DOHH2 (cell line): ENCODE results near the gene KCNC1.

Experiments used
- H3F3A ChIP-seq: fragments of 200-600 bp; sonication (generic), shearing (Covaris generic); 2 replicates; pipeline ENCODE4 v1.6.0; 2016; ENCODE audit warnings: antibody characterized with exemption, mild to moderate bottlenecking; ENCODE audit not compliant: control insufficient read depth, insufficient read depth
- H3K27ac ChIP-seq: fragments of 200-600 bp; sonication (generic); 2 replicates; pipeline ENCODE4 v1.5.1; 2014; ENCODE audit warnings: low read depth, mild to moderate bottlenecking, low read length, moderate library complexity
- H3K27me3 ChIP-seq: fragments of 200-600 bp; sonication (generic); 2 replicates; pipeline ENCODE4 v1.6.1; 2014; ENCODE audit warnings: mild to moderate bottlenecking, low read length, mixed read lengths; ENCODE audit not compliant: control insufficient read depth
- H3K36me3 ChIP-seq: fragments of 200-600 bp; sonication (generic); 2 replicates; pipeline ENCODE4 v1.6.1; 2014; ENCODE audit warnings: mild to moderate bottlenecking, low read length, moderate library complexity, mixed read lengths; ENCODE audit not compliant: control insufficient read depth
- H3K4me1 ChIP-seq: fragments of 200-600 bp; sonication (generic); 2 replicates; pipeline ENCODE4 v1.6.1; 2014; ENCODE audit warnings: mild to moderate bottlenecking, low read length, mixed read lengths; ENCODE audit not compliant: control insufficient read depth
- H3K4me2 ChIP-seq: fragments of 200-600 bp; sonication (generic); 2 replicates; pipeline ENCODE4 v1.6.0; 2014; ENCODE audit warnings: mild to moderate bottlenecking, low read length, moderate library complexity
- H3K4me3 ChIP-seq: fragments of 200-600 bp; sonication (generic); 2 replicates; pipeline ENCODE4 v1.5.1; 2014; ENCODE audit warnings: mild to moderate bottlenecking, low read length, mixed read lengths
- H3K79me2 ChIP-seq: fragments of 200-600 bp; sonication (generic); 2 replicates; pipeline ENCODE4 v1.6.1; 2014; ENCODE audit warnings: mild to moderate bottlenecking, low read length, mixed read lengths; ENCODE audit not compliant: control insufficient read depth
- H3K9me2 ChIP-seq: fragments of 200-600 bp; sonication (generic); replicated peaks from 2 replicates; pipeline ENCODE4 v1.6.1; 2014; ENCODE audit warnings: mild to moderate bottlenecking, low read length, mixed read lengths; ENCODE audit not compliant: control insufficient read depth
- H3K9me3 ChIP-seq: fragments of 200-600 bp; sonication (generic); 2 replicates; pipeline ENCODE4 v1.6.1; 2014; ENCODE audit warnings: antibody characterized with exemption, low read length, mixed read lengths; ENCODE audit not compliant: control insufficient read depth, insufficient read depth
- H4K20me1 ChIP-seq: fragments of 200-600 bp; sonication (generic); 2 replicates; pipeline ENCODE4 v1.6.0; 2014; ENCODE audit warnings: low read depth, mild to moderate bottlenecking, antibody characterized with exemption, low read length, moderate library complexity; ENCODE audit not compliant: control insufficient read depth, insufficient read depth
- CTCF ChIP-seq: fragments of 200-600 bp; sonication (generic); IDR thresholded peaks from one replicate; pipeline ENCODE4 v1.5.1; 2014; ENCODE audit warnings: antibody characterized with exemption, mild to moderate bottlenecking, low read depth, low read length; ENCODE audit not compliant: poor library complexity, severe bottlenecking
- EZH2phosphoT487 ChIP-seq: fragments of 200-600 bp; sonication (generic); IDR thresholded peaks from 2 replicates; pipeline ENCODE4 v1.6.1; 2017; ENCODE audit warnings: borderline replicate concordance, mild to moderate bottlenecking, antibody characterized with exemption, low read length, moderate library complexity, mixed read lengths

KCNC1 gene

GRCh38 chr11:17812091-17812864 is 77.7 kb downstream of the KCNC1 start:
- Histone ChIP-seq H3K4me3 (no peak overlapping the region), H4K20me1 (no peaks in the 10 kb centered on the region), H3K79me2 (no peaks in the 10 kb centered on the region), H3K36me3 (no peaks in the 10 kb centered on the region), H3K27me3 (no peaks in the 10 kb centered on the region), H3K9me3 (no peaks in the 10 kb centered on the region), H3K4me1 (no peaks in the 10 kb centered on the region), H3F3A (no peaks in the 10 kb centered on the region), H3K9me2 (no peaks in the 10 kb centered on the region), H3K27ac (no peak overlapping the region), H3K4me2 (no peak overlapping the region)
- no peak for TF ChIP-seq EZH2phosphoT487
- TF ChIP-seq CTCF, result no peak

- no peak overlapping the region for H3K4me3 ChIP-seq
- H3K27me3 ChIP-seq, result no peaks in the 10 kb centered on the region
- H3K36me3 ChIP-seq, result no peaks in the 10 kb centered on the region
- no peaks in the 10 kb centered on the region for H3K79me2 ChIP-seq
- no peaks in the 10 kb centered on the region for H3K9me3 ChIP-seq
- no peaks in the 10 kb centered on the region for H3F3A ChIP-seq
- H3K9me2 ChIP-seq, result no peaks in the 10 kb centered on the region
- TF ChIP-seq CTCF (no peak), EZH2phosphoT487 (no peak)
- no peaks in the 10 kb centered on the region for H4K20me1 ChIP-seq
- H3K4me1 ChIP-seq, result no peaks in the 10 kb centered on the region
- no peak overlapping the region for H3K27ac ChIP-seq
- no peak overlapping the region for H3K4me2 ChIP-seq
Observed at GRCh38 chr11:17812865-17813187, 78.2 kb downstream of the KCNC1 start.

- no peaks in the 10 kb centered on the region for H3F3A ChIP-seq
- H3K27me3 ChIP-seq, result no peaks in the 10 kb centered on the region
- no peak for TF ChIP-seq CTCF
- H3K36me3 ChIP-seq, result no peaks in the 10 kb centered on the region
- no peak overlapping the region for H3K4me2 ChIP-seq
- no peak overlapping the region for H3K27ac ChIP-seq
- no peak overlapping the region for H3K4me3 ChIP-seq
- H3K4me1 ChIP-seq, result no peaks in the 10 kb centered on the region
- no peaks in the 10 kb centered on the region for H3K9me3 ChIP-seq
- no peaks in the 10 kb centered on the region for H3K79me2 ChIP-seq
- H3K9me2 ChIP-seq, result no peaks in the 10 kb centered on the region
- H4K20me1 ChIP-seq, result no peaks in the 10 kb centered on the region
Observed at GRCh38 chr11:17813391-17814059, 78.9 kb downstream of the KCNC1 start.
